ENCODE results near the gene SPATA24.
"Not testable (repeated sequence)": the region's sequence is repeated elsewhere in the genome, so short reads cannot be mapped to it uniquely, and the experiment has no call there.

The SPATA24 gene

GRCh38 chr5:139394123-139394653 is 9.7 kb downstream of the SPATA24 start:
- DNase-seq = peak; percentile 53

GRCh38 chr5:139393497-139394122 is 10.3 kb downstream of the SPATA24 start:
- DNase-seq = no peak

- peak; percentile 81 for DNase-seq
These were observed 11.0 kb downstream of the SPATA24 start for GRCh38 chr5:139392678-139393496.

GRCh38 chr5:139392324-139392677 is 11.6 kb downstream of the SPATA24 start:
- no peak for DNase-seq

GRCh38 chr5:139391570-139392323 is 12.1 kb downstream of the SPATA24 start:
- DNase-seq = no peak

- no peak for DNase-seq
These were observed 13.0 kb downstream of the SPATA24 start for GRCh38 chr5:139390639-139391569.

- peak; percentile 86 for DNase-seq
These were observed 13.9 kb downstream of the SPATA24 start, which contains the start of gene MZB1 for GRCh38 chr5:139389701-139390638. Gene MZB1 (minus strand): TSS chr5:139389913. CDS start chr5:139389856, 57 bp downstream.

- DNase-seq = peak; percentile 66
These were observed 15.6 kb downstream of the SPATA24 start for GRCh38 chr5:139388198-139388821.

- DNase-seq = no peak
These were observed 16.2 kb downstream of the SPATA24 start for GRCh38 chr5:139387611-139388197.

- not testable (repeated sequence) for DNase-seq
These were observed 16.9 kb downstream of the SPATA24 start for GRCh38 chr5:139386956-139387355.

GRCh38 chr5:139386050-139386438 is 17.8 kb downstream of the SPATA24 start:
- no peak for DNase-seq

GRCh38 chr5:139385061-139386049 is 18.5 kb downstream of the SPATA24 start:
- no peak for DNase-seq

- DNase-seq = no peak
These were observed 19.3 kb downstream of the SPATA24 start for GRCh38 chr5:139384591-139385051.

GRCh38 chr5:139383993-139384590 is 19.8 kb downstream of the SPATA24 start:
- DNase-seq = no peak

GRCh38 chr5:139383275-139383992 is 20.5 kb downstream of the SPATA24 start, which contains the start of gene SLC23A1:
Gene SLC23A1 (minus strand): TSS chr5:139383297. CDS start chr5:139383253, 44 bp downstream.
- no peak for DNase-seq

- DNase-seq = no peak
These were observed 21.1 kb downstream of the SPATA24 start for GRCh38 chr5:139382807-139383206.

Data from CD4-positive, alpha-beta T cell treated with Interleukin-15 for 1 hour (primary cell).